ENCODE results near the gene ASB18. TPM values are rescaled to one million over a fixed set of nuclear protein-coding genes. Genes with fewer than 3 reads are reported as not detected.
A peak's percentile ranks its signal among the peaks of the same experiment; 100 is the strongest.

ASB18 gene
- total and polyA plus RNA-seq, 9 donors = not detected

GRCh38 chr2:236184701-236185100 lies 79.5 kb downstream of the ASB18 start:
- WGBS, 3 donors = 95 to 99% (median 96%) methylated on average over 4 of the region's 4 CpGs
- intact Hi-C loops (cut with DNase I) = loop anchor here in 2 of 4 donors (5.0 kb wide), 1 partner anchor 407 kb away; no protein-coding TSS in a partner anchor

DNA sequence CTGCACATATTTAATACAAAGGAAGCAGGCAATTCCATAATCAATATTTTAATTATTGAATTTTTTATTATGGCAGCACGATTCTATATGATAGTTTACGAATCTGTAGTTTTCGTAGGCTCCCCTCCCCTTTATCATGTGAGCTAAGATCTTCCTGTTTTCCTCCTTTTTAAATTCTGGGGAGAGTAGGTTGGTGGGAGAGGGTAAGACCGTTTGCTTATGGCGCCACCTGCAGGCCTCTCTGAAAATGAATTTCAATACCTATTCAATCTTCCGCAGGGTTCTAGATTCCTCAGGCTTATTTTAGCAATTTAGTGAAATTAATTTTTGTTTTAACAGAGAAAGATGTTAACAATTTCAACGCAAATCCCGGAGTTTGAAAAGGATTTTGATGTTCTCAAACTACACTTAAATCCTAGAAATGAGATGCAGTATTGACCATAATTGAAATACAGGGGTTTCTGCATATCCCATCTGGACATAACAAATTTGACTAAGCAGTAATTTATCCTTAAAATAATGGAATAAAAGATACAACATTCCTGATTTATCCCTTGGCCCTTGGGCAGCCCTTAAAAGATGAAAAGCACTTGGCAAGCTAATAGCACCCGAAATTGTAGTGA lies 83.3 kb downstream of the ASB18 start:
- intact Hi-C loops (cut with DNase I) = loop anchor here in 2 of 4 donors (5.0 kb wide), 1 partner anchor 404 kb away; no protein-coding TSS in a partner anchor

More at GRCh38 chr2:236184701-236185100, 79.5 kb downstream of the ASB18 start:
- Histone ChIP-seq H3K27me3 (no peaks in the 10 kb centered on the region), H3K4me3 (no peak overlapping the region), H3K4me1 (ENCODE audit: insufficient read depth) (no peaks in the 10 kb centered on the region), H3K27ac (no peak overlapping the region), H3K36me3 (no peaks in the 10 kb centered on the region), H3K9me3 (peaks cover 0 to 3% of the 10 kb centered on the region in 2 donors)
- TF ChIP-seq, protein P1, sequence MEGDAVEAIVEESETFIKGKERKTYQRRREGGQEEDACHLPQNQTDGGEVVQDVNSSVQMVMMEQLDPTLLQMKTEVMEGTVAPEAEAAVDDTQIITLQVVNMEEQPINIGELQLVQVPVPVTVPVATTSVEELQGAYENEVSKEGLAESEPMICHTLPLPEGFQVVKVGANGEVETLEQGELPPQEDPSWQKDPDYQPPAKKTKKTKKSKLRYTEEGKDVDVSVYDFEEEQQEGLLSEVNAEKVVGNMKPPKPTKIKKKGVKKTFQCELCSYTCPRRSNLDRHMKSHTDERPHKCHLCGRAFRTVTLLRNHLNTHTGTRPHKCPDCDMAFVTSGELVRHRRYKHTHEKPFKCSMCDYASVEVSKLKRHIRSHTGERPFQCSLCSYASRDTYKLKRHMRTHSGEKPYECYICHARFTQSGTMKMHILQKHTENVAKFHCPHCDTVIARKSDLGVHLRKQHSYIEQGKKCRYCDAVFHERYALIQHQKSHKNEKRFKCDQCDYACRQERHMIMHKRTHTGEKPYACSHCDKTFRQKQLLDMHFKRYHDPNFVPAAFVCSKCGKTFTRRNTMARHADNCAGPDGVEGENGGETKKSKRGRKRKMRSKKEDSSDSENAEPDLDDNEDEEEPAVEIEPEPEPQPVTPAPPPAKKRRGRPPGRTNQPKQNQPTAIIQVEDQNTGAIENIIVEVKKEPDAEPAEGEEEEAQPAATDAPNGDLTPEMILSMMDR (IDR thresholded peaks at IDR 0.05) = no peak
- no peak for TF ChIP-seq EP300 (IDR thresholded peaks at IDR 0.05)
- TF ChIP-seq POLR2A (IDR thresholded peaks at IDR 0.05) = no peak
- no peak for DNase-seq

DNA sequence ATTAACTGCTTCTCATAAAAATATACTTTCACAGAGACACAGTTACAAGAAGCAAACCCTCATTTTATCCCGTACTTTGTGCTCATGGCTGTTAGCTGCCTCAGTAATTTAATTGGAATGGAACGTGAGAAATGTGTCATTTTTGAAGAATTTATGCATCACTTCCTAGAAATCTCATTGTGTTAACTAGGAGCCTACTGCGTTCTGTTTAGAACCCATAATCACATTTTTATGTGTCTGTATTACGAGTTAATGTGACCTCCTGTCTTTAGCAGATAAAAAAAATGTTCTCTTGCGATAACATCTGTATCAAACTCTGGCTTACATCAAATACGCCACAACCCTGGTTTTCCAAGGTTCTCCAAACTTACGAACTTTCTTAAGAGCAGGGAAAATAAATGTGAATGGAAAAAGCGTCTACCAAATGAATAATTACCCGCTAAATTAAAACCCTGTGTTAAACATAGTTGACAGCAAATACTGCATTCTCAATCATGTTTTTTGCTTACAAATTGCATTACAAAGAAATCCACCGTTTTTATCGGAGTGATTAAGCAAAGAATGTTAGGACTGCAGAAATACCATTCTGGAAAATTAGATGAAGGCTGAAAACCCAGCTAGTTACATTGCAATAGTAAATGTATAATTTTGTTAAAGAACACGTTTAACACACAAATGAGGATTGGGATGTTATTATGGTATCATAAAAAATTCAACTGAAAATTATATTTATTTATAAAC lies 84.0 kb downstream of the ASB18 start:
- intact Hi-C loops (cut with DNase I) = loop anchor here in 2 of 4 donors (5.0 kb wide), 1 partner anchor 403 kb away; no protein-coding TSS in a partner anchor

More for the DNA sequence above, 83.3 kb downstream of the ASB18 start:
- TF ChIP-seq, protein P1 (IDR thresholded peaks at IDR 0.05) = peak; percentile 23 to 44 (median 32)
- no peak for TF ChIP-seq EP300 (IDR thresholded peaks at IDR 0.05)
- Histone ChIP-seq H3K27ac (no peak overlapping the region), H3K36me3 (no peaks in the 10 kb centered on the region), H3K9me3 (peaks cover 0 to 3% of the 10 kb centered on the region in 2 donors), H3K4me1 (ENCODE audit: insufficient read depth) (peaks cover 3% of the 10 kb centered on the region), H3K4me3 (no peak overlapping the region), H3K27me3 (no peaks in the 10 kb centered on the region)
- 19 to 21% (median 20%) methylated on average over 9 of the region's 9 CpGs for WGBS, 3 donors
- peak; percentile 28 to 62 (median 55) for DNase-seq

More for the DNA sequence above, 84.0 kb downstream of the ASB18 start:
- Histone ChIP-seq H3K27ac (no peak overlapping the region), H3K27me3 (no peaks in the 10 kb centered on the region), H3K9me3 (peaks cover 0 to 3% of the 10 kb centered on the region in 2 donors), H3K4me1 (ENCODE audit: insufficient read depth) (peaks cover 3% of the 10 kb centered on the region), H3K4me3 (no peak overlapping the region), H3K36me3 (no peaks in the 10 kb centered on the region)
- DNase-seq = no peak
- WGBS, 3 donors = 11 to 14% (median 12%) methylated on average over 12 of the region's 12 CpGs
- TF ChIP-seq, protein P1 (IDR thresholded peaks at IDR 0.05) = no peak
- TF ChIP-seq EP300 (IDR thresholded peaks at IDR 0.05) = no peak
- TF ChIP-seq POLR2A (IDR thresholded peaks at IDR 0.05) = no peak
